IPS DF 4.7 (cell line): ENCODE measurements around the gene BCAS4.

Experiments used
- DNase-seq: peaks from one replicate; pipeline ENCODE4 v3.0.0-alpha.2; 2013; ENCODE audit warnings: low spot score; ENCODE audit errors: extremely low read depth

BCAS4 gene

GRCh38 chr20:50821994-50822393 is 27.1 kb downstream of the BCAS4 start:
- DNase-seq, result no peak

DNA sequence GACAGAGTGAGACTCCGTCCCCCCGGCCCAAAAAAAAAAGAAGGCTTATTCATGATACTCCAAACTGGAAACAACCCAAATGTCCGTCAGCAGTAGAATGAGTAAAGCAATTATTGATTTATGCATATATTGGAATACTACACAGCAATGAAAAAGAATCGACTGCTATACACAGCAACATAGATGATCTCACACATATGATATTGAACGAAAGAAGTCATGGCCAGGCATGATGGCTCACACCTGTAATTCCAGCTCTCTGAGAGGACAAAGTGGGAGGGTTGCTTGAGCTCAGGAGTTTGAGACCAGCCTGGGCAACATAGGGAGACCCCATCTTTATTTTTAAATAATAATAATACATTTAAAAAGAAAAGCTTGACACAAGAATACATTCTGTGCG is 28.5 kb downstream of the BCAS4 start:
- no peak for DNase-seq

DNA sequence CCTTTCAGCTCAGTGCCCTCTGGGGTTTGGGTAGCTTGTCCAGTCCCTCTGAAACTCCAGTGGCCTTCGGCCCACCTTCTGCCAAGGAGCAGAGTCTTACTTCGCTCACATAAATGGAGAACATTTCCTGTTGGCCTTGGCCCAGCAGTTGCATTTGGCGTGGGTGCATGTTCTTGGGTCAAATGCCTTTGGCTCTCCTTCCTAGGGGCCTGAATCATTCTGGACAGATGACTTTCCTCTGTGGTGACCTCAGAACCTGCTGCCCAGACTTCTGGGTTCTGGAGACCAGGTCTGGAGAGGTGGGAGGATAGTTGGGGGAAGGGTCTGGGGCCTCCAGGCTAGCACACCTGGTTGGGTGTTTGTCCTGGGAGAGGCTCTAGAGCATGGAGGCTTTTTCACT is 29.3 kb downstream of the BCAS4 start:
- no peak for DNase-seq

GRCh38 chr20:50826121-50826520 is 31.3 kb downstream of the BCAS4 start:
- no peak for DNase-seq

DNA sequence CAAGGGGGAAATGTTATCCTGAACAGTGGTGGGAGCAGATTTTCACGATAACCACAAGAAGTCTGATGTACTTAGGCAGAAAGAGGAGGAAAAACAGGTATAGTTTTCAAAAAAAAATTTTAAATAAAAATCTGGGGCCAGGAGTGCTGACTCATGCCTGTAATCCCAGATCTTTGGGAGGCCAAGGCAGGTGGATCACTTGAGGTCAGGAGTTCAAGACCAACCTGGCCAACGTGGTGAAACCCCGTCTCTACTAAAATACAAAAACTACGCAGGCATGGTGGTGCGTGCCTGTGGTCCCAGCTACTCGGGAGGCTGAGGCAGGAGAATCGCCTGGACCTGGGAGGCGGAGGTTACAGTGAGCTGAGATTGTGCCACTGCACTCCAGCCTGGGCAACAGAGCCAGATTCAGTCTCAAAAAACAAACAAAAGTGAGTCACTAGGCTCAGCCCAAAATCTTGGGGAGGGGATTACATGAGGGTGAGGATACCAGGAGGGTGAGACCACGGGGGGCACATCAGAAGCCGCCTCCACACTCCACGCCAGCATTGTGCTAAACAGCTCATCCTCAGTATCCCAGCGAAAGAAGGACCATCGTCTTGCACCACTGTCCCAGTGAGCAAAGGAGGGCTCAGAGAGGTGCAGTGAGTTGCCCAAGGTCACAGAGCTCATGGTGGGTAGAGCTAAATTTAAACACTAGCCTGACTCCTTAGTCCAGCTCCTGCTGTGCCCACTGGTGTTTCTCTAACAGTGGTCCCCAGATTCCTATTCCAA is 33.7 kb downstream of the BCAS4 start:
- DNase-seq, result no peak

- no peak for DNase-seq
These were observed 36.8 kb downstream of the BCAS4 start for GRCh38 chr20:50831622-50832021.

DNA sequence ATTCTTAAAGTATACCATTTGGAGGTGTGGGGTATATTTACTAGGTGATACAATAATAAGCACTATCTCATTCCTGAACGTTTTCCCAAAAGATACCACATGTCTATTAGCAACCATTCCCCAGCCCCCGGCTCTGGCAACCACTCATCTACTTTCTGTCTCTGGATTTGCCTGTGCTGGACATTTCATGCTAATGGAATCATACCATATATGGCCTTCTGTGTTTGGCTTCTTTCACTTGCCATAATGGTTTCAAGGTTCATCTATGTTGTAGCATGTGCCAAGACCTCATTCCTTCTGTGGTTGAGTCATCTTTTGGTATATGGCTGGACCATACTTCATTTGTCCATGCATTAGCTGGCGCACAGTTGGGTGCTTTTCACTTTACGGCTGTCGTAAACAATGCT is 39.7 kb downstream of the BCAS4 start:
- no peak for DNase-seq

- no peak for DNase-seq
These were observed 42.9 kb downstream of the BCAS4 start for GRCh38 chr20:50837532-50838321.

DNA sequence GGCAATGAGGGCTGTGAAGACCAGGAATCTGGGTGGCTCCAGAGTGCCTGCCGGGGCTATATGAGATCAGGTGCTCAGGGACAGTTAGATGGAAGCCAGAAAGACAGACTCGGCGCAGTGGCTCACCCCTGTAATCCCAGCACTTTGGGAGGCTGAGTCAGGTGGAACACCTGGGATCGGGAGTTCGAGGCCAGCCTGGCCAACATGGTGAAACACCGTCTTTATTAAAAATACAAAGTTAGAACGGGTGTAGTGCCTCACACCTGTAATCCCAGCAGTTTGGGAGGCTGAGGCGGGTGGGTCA is 43.4 kb downstream of the BCAS4 start:
- no peak for DNase-seq

DNA sequence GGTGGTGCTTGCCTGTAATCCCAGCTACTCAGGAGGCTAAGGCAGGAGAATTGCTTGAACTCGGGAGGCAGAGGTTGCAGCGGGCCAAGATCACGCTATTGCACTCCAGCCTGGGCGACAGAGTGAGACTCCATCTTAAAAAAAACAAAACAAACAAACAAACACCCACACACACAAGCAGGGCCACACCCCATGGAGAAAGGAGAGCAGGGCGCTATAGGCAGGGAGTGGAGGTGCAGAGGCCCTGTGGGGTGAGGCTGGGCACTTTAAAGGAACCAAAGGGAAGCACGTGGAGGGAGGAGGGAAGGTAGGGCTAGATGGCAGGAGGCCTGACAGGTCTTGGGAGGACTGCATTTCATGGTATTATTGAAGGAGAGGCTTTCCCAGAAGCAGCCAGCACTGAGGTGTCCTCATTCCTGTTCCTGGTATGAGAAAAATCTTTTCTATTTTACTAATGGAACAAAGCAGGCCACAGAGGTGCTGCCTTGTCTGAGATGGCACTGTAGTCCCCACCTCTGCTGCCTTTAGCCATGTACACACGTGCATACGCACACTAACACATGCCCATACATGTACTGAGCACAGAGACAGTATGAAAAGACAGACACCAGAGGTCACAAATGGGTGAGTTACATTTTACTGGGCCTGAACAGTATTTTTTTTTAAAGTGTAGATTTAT is 44.0 kb downstream of the BCAS4 start:
- no peak for DNase-seq

DNA sequence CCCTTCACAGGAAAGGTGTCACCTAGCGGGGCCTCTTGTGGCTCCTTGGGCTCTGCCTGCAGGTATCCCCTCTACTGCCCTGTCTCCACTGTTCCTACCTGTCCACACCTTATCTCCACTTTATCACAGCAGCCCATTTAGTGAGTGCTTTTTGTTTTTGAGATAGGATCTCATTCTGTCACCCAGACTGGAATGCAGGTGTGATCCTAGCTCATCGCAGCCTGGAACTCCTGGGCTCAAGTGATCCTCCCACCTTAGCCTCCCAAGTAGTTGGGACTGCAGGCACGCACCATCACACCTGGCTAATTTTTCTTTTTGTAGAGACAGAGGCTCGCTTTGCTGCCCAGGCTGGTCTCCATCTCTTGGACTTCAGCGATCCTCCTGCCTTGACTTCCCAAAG is 48.0 kb downstream of the BCAS4 start:
- DNase-seq, result no peak

DNA sequence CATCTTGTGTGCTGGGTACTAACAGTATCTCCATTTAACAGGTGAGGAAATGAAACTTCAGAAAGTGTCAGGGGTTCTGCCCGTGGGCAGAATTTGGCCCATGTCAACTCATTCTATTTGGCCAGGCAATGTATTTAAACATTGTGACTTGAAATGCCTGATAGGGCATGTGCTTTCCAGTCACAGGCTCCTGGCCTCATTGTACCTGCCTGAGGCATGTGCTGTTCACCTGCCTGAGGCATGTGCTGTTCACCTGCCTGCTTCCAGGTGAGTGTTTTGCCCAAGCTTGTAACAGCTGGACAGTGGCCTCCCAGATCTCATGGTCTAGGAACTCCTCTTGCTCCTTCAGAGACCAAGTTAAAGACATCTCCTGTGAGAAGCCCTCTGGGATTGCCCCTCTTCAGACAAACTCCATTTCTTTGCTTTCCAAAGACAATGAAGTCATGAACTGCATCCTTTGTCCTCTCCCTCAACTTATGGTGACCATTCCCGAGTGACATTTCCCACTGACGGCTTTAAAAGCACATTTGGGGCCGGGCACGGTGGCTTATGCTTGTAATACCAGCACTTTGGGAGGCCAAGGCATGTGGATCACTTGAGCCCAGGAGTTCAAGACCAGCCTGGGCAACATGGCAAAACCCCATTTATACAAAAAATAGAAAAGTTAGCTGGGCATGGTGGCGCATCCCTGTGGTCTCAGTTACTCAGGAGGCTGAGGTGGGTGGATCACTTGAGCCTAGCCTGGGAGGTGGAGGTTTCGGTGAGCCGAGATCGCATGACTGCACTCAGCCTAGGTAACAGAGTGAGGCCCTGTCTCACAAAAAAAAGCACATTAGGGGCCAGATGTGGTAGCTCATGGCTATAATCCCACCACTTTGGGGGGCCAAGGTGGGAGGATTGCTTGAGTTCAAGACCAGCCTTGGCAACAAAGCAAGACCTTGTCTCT is 48.7 kb downstream of the BCAS4 start:
- DNase-seq, result no peak

DNA sequence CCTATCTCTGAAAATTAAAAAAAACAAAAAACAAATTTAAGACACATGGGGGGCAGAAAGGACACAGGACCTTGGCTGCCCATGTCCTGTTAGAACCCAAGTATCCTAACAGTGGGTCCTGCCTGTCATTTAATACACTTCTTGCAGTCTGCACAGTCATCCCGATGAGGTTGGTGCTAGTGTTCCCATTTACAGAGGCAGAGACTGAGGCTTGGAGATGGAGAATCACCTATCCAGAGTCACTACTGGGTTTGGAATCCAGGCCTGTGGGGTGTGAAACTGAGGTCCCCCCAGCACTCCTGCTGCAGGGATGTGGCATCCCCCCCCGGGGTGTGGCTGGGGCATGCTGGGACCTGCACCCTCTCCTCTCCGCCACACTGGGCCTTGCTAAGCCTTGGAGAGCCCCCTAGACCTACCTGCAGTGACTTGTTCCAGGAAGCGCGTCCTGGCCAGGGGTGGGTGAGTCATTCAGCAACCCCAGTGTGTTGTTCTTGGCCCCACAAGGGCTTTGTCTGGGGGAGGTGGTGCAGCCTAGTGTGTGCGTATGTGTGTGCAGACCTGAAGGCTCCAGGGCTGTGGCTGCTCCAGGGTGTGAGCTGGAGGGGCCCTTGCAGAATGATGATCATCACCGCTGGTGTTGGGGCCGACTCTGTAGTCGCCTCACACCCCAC is 49.7 kb downstream of the BCAS4 start:
- no peak for DNase-seq

- no peak for DNase-seq
These were observed 50.8 kb downstream of the BCAS4 start for GRCh38 chr20:50845566-50846215.

DNA sequence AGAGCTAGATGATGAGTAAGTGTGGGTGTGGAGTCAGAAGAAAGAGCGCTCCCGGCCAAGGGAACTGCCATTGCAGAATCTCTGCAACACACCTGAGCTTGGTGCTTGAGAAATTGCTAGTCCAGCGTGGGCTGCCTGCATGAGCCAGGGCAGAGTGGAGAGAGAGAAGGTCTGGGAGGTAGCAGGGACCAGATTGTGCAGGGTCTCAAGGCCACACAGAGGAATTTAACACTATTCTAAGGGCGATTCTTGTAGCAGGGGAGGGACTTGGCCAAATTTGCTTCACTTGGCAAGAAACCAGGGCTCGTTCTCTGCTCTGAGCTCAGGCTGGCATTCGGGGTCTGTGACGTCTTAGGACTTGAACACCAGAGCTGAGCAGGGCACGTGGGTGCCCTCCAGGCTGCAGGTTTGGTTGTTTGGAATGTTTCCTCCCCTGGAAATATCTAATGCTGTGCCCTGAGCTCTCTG is 53.5 kb downstream of the BCAS4 start:
- DNase-seq, result no peak

DNA sequence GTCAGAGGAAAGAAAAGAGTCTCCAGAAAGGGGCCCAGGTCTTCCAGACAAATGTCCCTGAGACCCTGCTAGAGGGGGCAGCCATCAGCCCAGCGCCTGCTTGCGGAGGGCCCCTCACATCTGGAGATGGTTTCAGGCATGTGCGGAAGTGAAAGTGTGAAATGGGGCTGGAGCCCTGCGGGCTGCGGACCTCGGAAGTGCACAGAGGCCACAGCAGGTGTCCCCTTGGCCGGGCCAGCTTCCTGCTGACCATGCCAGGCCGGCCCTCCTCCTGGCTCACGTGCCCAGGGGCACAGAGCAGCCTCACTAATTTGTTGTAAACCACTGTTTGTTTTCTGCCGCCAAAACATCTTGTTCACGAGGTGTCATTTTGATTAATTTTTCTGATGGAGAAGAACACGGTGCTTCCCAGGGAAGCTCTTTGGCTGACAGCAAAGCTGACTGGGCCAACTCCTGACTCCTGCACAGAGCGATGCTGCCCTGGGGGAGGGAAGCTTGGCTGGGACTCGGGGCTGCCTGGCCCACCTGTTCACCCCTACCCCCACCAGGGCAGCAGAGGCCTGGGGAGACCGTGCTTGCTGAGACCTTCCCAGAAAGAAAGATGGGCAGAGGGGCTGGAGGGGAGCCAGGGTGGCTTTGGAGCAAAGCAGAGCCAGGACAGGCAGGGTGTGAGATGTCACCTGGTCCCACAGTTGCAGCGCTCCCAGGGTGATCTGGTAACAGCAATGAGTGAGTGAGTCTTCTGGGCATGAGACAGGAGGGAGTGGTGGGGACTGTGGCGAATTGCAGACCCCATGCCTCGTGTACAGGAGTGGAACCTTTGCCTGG is 54.2 kb downstream of the BCAS4 start:
- no peak for DNase-seq

DNA sequence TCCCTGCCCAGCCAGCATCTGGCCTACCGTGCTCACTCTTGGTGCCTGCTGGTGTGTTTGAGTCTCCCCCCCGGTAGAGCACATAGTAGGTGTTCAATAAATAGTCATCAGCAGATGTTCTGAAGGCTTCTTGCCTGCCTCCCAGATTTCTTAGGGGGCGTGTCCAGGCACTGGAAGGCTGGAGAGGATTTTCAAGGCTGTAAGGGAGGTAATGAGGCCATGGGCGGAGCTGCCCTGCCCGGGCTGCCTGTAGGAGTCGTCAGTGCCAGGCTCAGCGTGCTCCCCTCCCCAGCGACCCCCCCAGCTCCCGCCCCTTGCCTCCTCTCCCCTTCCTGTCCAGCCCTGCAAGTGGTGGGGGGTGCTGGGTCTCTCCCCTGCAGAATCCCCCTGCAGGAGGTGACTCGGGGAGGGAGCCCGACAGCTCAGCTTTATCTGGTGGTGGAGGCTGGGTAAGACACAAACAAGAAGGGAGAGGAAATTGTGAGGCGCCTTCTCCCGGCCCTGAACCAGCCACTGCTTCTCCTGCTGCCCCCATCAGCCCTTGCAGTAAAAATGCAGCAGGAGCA is 55.9 kb downstream of the BCAS4 start:
- no peak for DNase-seq

DNA sequence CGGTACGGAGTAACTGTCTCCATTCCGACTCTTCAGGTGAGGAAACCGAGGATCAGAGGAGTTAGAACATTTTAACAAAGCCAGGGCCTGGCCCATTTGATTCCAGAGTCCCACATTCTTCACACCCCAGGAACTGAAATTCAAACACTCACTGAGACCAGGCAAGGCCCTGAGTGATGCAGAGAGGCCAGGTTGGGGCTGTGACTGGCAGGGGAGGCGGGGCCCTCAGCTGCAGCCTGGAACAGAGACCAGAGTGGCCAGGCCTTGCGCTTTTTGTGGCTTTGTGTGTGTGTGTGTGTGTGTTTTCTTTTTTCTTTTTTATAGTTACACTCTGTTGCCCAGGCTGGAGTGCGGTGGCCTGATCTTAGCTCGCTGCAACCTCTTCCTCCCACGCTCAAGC is 57.2 kb downstream of the BCAS4 start:
- DNase-seq, result no peak
